Activated CD8-positive, alpha-beta memory T cell treated with anti-CD3 and anti-CD28 coated beads for 1 hour (primary cell): ENCODE measurements around the gene B4GALNT1.

Experiments used
- DNase-seq, 2 donors: peaks; one replicate each; pipeline ENCODE4 v3.0.0-alpha.2; 2020; ENCODE audit warnings: low read depth in 1 of 2; ENCODE audit errors: extremely low read depth in 1 of 2

The B4GALNT1 gene

DNA sequence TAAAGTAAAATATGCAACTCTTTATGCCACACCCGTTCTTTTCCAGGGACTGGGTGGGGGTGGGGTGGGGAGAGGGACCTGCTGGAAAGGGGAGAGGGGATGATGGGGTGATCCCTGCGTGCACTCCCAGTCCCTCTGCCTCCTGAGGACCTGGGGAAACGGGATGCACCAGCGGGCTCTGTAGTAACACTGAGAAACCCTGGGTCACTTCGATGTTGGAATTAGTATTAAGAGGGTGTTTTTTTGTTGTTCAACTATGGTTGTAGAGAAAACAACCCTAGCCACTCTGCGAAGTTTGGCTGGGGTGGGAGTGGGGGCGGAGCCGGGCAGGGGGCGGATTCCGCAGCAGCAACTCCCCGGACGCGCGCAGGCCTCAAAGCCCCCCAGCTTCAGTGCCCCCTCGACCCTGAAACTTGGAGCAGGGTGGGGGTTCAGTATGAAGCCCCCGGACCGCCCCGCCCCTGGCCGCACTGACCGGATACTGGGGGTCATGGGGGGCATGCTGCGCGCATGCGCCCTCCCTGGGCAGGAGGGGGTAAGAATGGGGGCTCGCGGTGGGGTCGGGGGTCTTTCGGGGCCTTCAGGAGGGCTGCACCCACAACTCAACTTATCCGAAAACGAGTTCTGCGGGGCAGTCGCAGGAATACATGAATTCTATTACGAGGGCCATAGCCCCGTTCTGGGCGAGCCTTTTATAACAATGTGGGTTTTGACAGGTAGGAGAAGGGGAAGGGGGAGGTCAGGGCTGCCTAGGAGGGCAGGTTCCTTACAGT is 23.0 kb downstream of the B4GALNT1 start:
- DNase-seq: no peak

DNA sequence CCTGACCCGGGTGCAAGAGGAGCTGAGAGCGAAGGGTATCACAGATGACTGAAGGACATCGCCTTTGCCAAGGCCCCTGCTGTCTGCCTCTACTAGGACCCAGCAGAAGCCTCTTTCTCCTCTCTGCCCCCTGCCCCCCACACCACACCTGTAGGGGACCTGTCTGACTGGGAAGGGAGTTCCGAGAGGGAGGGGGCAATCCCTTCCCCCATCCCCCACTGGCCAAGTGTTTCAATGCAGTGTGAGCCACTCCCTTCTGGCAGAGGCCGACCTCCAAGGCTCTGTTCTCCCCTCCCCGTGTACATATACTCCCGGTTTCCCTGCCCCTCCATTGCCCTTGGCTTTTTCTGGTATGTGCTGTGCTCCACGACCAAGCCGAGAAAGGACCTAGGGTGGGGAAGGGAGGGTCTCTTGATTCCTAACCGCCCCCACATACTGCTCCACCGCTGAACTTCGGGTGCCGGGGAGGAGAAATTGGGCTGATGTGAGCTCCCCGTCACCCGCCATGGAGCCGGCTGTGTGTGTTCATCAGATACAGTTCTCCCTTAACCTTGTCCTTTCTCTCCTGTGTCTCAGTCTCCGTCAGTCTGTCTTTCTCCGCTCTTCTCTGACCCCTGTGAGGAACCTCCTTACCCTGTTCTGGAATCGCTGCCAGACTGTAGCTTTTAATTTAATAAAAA is 23.8 kb downstream of the B4GALNT1 start:
- no peak for DNase-seq

DNA sequence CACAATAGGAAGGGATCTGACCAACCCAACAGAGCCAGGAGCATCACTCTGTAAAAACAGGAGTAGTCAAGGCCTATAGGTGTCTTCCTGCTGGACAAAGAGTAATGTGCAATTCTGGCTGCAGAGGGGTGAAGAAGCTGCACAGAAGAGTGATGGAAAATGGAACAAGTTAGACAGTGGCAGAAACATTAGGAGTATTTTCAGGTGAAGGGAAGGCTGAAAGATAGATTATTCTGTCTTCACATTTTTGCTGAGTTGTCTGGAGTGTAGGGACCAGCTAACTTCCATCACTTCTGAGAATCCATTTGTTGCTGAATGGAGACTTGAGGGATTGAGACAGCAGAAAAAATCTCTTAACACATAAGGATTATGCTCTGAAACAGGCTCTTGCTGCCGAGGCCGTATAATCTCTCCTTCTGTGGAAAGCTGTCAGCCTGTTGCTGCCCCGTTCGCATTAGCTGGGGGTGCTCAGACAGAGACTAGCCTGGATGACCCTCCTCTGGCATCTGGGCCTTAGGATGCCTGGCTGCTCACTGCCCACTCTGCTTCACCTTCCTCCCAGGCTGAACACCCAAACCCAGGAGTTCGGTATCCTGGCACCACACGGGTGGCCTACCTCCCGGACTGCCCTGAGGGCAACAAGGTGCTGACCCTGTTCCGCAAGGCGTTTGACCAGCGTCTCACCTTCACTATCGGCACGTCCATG is 24.9 kb downstream of the B4GALNT1 start:
- no peak for DNase-seq

DNA sequence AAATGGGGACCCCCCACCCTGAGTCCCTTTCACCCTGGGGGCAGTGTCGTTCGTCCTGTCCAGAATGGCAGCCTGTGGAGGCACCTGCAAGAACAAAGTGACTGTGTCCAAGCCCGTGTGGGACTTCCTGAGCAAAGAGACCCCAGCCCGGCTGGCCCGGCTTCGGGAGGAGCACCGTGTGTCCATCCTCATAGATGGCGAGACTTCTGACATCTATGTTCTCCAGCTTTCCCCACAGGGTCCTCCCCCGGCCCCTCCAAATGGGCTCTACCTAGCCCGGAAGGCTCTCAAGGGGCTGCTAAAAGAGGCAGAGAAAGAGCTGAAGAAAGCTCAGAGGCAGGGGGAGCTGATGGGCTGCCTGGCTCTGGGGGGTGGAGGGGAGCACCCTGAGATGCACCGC is 26.2 kb downstream of the B4GALNT1 start:
- DNase-seq: no peak

DNA sequence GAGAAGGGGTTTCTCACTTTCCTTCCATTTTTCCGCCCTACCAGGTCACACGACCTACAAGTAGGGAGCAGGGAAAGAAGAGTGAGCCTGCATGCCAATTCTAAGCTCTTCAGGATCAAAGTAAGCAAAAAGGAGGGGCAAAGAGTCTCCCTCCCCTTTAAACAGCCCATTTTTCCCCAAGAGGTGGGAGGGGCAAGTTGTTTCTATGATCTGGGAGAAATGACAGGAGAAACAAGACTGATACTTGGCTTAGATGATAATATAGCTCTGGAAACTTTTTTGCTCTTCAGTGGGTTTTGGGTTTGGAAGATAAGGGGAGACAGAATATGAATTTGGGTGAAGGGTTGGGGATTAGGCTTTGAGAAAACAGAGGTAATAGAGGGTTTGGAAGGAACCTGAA is 26.6 kb downstream of the B4GALNT1 start:
- no peak for DNase-seq

DNA sequence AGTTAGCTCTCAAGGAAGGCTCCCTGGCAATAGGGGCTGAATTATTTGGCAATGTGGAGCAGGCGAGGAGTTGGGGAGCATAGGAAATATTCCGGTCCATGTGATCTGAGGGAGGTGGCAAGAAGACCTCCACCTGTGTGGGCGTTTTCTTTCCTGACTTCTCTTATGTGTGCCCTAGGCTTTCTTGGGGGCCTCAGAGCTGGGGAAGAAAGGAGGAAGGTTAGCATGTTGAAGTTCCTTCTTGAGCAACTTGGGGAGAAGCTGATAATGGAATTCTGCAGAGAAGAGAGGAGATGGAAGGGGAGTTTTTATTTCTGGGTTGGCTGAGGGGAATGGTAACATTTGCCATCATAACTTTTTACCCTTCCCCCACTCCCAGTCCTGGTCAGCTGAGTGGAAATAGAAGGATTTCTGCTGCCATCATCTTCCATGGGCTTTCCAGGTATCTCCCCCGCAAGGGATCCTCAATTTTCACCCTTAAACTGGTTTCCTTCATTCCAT is 27.1 kb downstream of the B4GALNT1 start:
- no peak for DNase-seq

DNA sequence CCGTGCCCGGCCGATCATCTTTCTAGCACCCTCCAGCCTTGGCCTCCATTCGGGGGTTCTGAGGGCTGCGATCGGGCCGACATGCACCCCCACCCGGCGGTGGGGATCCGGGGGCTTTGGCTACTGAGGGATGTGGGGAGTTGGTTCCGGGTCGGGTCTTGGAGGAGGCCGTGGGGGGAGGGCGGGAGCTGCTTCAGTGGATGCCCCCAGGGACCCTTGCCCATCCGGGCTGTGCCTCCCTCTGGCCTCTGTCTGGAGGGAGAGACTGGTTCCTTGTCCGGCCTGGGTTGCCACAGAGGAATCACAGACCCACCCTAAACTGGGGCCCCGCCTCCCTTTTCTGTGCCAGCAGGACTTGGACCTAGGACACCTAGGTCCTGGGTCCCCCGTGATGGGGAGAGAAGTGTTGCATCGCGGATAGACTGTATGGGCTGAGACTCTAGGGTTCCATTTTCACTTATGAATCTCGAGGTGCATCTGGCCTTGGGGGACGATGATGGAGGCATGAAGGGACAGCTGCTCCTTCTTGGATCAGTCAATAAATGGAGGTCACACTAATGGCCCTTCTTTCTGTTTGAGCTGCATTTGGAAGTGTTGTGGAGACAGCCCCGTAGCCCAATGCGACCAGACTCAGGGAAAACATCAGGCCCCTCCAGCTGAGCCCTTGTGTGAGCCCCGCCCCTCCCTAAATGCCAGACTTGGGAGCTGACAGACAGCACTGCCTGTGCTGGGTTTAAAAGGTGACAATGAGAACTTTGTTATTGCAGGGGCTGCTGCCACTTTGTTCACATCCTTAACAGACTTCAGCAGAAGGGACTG is 27.8 kb downstream of the B4GALNT1 start:
- no peak for DNase-seq

DNA sequence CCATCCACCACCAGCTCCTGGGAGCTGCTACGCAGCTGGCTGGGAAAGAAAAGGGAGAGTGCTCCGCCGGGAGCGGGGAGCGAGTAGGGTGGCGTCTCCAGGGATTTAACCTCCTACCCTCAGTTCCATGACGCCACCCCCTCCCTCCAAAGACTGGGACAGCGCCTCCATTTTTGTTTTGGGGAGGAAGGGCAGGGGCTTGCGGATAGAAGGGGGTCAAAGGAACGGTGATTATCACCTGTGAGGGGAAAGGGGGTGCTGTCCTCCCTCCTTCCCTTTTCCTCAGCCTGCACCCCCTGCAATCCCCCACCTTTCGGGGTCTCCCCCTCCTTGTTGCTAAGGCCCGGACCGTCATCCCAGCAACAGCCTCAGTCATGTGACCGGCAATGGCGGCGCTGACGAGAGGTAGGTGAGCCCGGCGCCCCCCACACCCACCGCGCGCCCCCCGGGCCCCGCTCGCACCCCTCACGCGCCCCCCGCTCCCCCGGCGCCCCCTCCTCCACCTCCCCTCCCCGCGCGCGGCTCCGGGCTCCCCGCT is 28.5 kb downstream of the B4GALNT1 start, which contains the start of gene DTX3:
Gene DTX3 (plus strand): TSS at position 371 of the 538 bp plus-strand sequence. CDS start 1,694 bp downstream, outside the sequence.
- DNase-seq: no peak

DNA sequence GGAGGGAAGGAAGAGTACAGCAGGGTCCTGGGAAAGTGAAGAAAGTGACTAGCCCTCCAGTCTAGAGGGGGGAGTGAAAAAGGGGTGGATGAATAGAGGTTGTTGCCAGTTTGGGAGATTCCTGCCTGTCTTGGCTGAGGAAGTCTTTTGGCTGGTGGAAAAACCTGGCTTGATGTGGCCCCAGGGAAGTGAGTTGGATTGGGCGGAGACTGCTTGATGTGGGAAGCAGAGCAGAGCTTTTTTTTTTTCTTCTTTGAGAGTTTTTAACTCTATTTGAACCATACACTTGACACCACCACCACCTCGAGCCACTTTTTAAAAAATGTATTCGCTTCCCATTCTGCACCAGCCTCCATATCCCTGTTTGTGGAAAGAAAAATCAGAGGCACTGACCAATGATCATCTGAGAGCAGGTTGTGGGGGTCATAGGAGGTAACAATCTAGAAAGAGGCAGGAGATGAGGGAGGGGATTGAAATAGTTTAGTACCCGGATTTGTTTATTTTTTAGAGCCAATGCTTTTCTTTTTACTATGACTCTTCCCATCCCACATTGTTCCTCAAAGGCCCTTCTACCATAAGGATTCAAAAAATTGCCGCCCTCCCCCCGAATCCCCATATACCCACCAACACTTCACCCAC is 29.1 kb downstream of the B4GALNT1 start:
- no peak for DNase-seq

DNA sequence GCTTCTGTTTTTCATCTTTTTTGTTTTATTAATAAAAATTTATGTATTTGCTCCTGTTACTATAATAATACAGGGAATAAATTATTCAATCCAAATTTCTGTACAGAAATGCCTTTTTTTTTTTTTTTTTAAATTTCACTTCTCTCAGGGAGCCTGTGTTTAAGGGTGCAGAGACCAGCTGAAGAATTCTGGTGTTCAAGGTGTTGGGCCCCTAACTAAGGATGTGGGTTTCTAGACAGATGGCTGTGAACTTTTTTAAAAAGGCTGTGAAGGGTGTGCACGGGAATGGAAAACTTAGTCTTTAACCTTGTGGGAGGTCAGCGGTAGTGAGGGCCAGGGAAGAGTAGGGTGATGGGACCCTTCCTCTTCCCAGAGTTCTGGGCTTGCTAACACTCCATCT is 29.7 kb downstream of the B4GALNT1 start:
- no peak for DNase-seq

DNA sequence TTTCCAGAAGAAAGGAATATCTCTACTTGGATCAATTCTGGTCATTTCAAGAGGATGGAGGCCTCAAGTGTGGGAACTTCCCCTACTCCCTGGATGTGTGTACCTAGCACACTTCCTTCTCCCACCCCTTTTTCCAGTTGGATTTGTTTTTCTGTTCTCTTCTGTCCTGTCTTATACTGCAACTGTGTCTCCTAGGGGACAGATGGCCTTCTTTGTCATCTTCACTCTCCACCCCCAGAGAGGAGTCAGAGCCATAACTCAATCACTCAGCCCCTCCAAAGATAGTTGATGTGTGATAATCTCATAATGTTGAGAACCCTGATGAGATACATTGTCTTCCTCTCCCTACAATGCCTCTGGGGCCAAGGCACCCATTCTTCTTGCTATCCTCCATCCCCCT is 30.5 kb downstream of the B4GALNT1 start:
- no peak for DNase-seq

DNA sequence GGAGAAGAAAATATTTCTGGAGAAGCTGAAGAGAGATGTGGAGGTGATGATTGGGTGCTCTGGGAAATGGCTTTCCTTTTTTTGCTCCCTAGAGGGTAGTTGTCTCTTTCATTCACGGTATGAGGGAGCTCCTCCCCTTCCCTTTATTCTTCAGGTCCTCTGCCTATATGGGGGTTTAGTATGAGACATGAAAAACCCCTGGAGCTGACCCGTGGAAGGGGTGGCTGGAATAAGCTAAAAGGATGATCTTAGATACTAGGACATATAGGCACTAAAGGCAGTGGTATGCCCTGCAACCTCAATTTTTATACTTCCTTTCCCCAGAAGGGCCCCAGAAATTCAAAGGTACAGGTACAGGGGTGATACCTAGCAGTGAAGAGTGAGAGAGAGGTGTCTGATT is 32.6 kb downstream of the B4GALNT1 start:
- DNase-seq: no peak

DNA sequence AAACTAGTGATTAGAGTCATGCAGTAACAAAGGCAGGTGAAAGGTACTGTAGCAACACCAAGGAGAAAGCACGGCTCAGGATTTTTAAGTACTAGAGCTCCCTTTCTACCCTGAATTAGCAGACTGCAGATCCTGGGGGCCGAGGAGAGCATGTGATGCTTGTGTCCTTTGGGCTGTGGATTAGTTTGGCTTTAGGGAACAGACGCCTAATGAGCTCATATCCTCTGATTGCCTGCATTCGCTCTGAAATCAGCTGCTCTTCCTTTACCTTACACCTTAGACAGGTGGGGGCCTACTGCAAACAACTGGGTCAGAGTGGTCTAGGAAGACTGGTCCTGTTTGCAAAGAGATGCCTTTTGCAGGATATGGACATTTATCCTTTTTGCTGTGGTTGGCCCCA is 39.8 kb downstream of the B4GALNT1 start:
- DNase-seq: no peak

DNA sequence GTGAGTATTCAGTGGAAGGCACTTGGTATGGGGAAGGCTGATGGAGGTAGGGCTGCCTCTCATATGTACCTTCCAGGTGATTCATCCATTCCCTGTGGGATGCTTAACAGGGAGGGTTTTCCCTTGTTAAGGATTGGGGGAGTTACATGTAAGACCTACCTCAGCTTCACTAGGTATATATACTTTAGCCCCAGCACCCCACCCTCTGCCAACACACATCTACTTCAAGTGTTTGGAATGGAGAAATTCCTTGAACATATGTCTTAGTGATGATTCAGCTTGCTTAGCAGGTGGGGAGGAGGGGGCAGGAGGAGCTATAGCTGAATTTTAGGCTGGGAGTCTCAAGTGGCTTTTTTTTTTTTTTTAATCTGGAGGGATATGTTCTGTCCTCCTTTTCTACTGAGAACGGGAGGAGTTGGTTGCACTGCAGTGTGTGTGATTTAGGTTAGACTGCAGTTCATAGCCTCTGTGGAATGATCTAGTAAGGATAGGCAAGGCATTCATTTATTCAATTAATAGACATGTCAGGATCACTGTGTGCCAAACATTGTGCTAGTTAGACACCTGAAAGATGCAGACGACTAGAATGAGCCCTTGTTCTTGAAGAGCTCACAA is 40.3 kb downstream of the B4GALNT1 start:
- DNase-seq: no peak

DNA sequence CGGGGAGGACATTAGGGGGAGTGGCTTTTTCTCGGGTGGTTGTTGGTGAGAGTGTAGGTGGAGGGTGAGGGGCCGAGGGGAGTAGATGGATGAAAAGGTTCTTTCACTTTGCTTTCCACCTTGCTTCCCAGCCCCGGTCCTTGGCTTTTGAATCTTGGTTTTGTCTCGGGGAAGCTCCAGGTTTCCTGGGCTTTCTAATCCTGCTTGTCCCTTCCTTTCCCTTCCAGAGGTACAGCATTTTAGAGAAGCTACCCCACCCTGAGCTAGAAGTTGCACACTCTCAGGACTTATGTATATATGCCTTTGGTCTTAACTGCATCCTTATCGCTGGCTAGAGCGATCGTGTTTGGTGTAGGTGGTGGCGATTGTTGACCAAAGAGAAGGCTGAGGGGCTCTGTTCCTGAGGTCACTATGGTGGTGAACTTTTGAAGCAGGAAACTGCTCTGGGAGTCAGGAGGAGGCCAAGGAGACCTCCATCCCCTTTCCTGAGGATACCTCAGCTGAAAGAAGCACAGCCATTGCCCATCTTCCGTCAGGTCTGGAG is 41.1 kb downstream of the B4GALNT1 start:
- no peak for DNase-seq

DNA sequence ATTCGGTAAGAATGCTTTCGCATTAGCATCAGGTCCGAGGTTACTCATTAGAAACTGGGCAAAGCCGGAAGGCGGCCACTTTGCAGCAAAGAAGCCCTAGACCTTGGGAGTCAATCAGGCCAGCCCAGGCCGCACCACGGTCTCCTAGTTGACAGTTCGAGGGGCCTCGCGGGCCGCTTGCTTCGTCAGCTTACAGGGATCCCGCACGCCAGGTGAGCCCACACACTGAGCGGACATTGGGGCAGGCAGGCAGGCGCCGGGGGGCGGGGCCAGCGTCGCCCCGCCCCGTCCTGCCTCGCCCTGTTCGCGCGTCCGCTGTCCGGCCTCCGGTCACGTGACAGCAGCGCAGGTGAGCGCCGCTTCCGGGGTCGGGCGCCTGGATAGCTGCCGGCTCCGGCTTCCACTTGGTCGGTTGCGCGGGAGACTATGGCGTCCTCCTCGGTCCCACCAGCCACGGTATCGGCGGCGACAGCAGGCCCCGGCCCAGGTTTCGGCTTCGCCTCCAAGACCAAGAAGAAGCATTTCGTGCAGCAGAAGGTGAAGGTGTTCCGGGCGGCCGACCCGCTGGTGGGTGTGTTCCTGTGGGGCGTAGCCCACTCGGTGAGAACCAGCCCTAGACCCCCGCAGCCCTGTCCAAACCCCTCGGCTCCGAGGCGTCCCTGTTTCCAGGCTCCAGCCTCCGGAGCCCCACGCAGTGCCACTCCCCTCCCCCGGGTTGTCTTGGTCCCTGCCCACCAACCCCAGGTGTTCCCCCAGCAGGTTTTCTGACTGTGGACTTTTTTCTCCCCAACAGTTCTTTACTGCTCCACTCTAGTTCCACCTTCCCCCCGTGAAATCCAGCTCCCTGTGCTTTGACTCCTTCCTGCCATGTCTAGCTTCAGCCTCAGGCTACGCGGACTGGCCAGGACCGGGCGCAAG is 41.9 kb downstream of the B4GALNT1 start, which contains the start of gene PIP4K2C:
Gene PIP4K2C (plus strand): TSS at position 329 of the 918 bp plus-strand sequence. CDS start 98 bp downstream, at position 427.
- peak in 1 of 2 donors; percentile 66 for DNase-seq

DNA sequence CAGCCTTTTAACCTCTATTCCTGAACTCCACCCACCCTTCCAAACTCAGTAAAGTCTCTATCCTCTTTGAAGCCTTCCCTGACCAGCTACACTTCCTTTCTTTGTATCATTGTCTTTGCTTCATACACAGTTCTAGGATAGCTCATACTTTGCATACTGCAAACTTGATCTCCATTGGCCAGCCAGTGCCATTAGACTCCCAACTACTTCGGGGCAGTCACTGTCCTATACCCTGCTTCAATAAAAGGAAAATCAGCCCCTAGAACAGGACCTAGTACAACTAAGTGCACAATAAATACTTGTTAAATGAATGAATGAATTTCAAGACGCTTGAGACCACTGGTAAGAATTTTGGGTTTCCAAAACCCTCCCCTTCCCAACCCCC is 42.5 kb downstream of the B4GALNT1 start:
- no peak for DNase-seq
